Progenitor cell of endocrine pancreas (in vitro differentiated cells): ENCODE results near the gene ARHGEF4. TPM values are rescaled to one million over a fixed set of nuclear protein-coding genes. Genes with fewer than 3 reads are reported as not detected.

Source experiments
- DNase-seq: peaks from one replicate; pipeline ENCODE4 v3.0.0; 2021; ENCODE audit warnings: low spot score; ENCODE audit not compliant: unreplicated experiment
- H3K27ac Mint-ChIP-seq: 2 replicates; pipeline ENCODE4 v1.8.0; 2021; ENCODE audit warnings: mild to moderate bottlenecking, moderate library complexity, mixed read lengths
- H3K27me3 Mint-ChIP-seq: 2 replicates; pipeline ENCODE4 v1.8.0; 2021; ENCODE audit warnings: mixed read lengths
- H3K36me3 Mint-ChIP-seq: 2 replicates; pipeline ENCODE4 v1.8.0; 2022; ENCODE audit warnings: mixed read lengths; ENCODE audit not compliant: insufficient read depth
- H3K4me1 Mint-ChIP-seq: 2 replicates; pipeline ENCODE4 v1.8.0; 2021; ENCODE audit warnings: low read depth, mixed read lengths
- H3K4me3 Mint-ChIP-seq: 2 replicates; pipeline ENCODE4 v1.8.0; 2021; ENCODE audit warnings: low read depth, mild to moderate bottlenecking, moderate library complexity, mixed read lengths
- H3K9me3 Mint-ChIP-seq: 2 replicates; pipeline ENCODE4 v1.8.0; 2021; ENCODE audit warnings: low read depth, mixed read lengths
- total RNA-seq: library from RNA; stranded (reverse); gene quantifications from 2 replicates; pipeline ENCODE4 v1.2.1, GENCODE V29; 2021
- TF ChIP-seq, protein P1 (sequence below): fragments of 200-600 bp; sonication (generic); IDR thresholded peaks from one replicate; pipeline ENCODE4 v1.5.0; 2021; ENCODE audit warnings: antibody characterized with exemption, mild to moderate bottlenecking; ENCODE audit not compliant: unreplicated experiment

ARHGEF4 gene
- total RNA-seq, 1 donor from 2014 or later, result 5.6 TPM

DNA sequence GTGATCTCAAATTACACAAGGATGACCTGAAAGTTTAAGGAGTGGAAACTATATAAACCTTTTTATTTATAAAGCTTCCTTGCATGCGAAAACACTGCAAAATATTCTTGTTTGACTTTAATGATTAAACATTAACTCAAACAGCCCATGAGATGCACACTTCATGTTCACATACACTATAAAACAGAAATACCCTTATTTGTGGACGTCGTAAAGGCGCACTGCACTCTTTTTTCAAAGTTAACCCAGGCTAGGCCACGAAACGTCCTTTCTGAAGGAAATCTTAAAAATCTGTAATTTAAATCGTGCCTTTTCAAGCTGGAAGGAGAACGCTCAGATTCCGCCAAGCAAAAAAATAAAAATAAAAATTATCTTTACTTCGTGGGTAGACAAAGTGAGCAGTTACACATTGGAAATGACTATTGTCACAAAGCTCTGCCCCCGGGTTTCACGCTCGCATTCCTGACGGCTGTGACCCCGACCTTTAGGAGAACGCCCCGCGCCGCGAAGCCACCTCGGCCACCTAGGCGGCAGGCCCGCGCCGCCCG, 255.8 kb downstream of the ARHGEF4 start:
- Mint-ChIP-seq H3K36me3 (peaks cover 7% of the 10 kb centered on the region), H3K27ac (peak overlapping the region; percentile 95), H3K27me3 (no peaks in the 10 kb centered on the region), H3K4me1 (peaks cover 9% of the 10 kb centered on the region), H3K4me3 (peak overlapping the region; percentile 84), H3K9me3 (no peaks in the 10 kb centered on the region)
- no peak for DNase-seq
- TF ChIP-seq, protein P1, sequence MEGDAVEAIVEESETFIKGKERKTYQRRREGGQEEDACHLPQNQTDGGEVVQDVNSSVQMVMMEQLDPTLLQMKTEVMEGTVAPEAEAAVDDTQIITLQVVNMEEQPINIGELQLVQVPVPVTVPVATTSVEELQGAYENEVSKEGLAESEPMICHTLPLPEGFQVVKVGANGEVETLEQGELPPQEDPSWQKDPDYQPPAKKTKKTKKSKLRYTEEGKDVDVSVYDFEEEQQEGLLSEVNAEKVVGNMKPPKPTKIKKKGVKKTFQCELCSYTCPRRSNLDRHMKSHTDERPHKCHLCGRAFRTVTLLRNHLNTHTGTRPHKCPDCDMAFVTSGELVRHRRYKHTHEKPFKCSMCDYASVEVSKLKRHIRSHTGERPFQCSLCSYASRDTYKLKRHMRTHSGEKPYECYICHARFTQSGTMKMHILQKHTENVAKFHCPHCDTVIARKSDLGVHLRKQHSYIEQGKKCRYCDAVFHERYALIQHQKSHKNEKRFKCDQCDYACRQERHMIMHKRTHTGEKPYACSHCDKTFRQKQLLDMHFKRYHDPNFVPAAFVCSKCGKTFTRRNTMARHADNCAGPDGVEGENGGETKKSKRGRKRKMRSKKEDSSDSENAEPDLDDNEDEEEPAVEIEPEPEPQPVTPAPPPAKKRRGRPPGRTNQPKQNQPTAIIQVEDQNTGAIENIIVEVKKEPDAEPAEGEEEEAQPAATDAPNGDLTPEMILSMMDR, result no peak

DNA sequence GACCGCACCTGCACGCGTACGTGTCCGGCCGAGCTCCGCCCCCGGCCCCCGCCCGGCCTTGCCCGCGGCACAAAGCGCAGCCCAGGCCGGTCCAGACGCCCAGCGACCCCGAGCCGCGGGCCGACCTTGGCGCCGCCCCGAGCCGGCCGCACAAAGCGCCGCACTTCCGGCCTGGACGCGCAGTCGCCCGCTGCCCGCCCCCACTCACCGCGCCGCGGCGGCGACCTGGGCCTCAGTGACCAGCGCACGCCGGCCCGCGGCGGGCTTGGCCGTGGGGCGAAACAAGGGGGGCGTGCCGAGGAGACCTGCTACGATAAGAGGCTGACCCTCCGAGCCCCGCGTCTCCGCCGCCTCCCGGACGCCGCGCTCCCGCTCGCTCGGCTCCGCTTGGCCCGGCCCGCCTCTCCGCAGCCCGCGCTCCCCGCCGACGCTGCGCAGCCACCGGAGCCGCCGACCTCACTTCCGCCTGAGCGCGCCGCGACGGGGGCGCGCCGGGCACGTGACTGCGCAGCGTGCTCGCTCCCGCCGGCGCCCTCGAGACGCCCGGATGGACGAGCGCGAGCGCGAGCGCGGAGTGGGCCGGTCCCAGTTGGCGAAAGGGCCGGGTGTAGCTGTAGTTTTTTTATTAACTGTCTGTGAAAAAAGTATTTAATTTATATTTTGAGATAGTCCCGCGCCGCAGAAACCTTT, 256.4 kb downstream of the ARHGEF4 start, which contains the start of gene FAM168B:
TSS of gene FAM168B (minus strand) at position 455 of the 690 bp plus-strand sequence. CDS start 10,814 bp downstream, outside the sequence.
- Mint-ChIP-seq H3K27ac (peak within 1 kb of the TSS; percentile 99), H3K4me3 (peak within 1 kb of the TSS; percentile 91), H3K27me3 (no peaks in the 10 kb centered on the region), H3K4me1 (peaks cover 9% of the 10 kb centered on the region), H3K36me3 (peaks cover 7% of the 10 kb centered on the region), H3K9me3 (no peaks in the 10 kb centered on the region)
- DNase-seq, result peak; percentile 80
- TF ChIP-seq, protein P1, result no peak

DNA sequence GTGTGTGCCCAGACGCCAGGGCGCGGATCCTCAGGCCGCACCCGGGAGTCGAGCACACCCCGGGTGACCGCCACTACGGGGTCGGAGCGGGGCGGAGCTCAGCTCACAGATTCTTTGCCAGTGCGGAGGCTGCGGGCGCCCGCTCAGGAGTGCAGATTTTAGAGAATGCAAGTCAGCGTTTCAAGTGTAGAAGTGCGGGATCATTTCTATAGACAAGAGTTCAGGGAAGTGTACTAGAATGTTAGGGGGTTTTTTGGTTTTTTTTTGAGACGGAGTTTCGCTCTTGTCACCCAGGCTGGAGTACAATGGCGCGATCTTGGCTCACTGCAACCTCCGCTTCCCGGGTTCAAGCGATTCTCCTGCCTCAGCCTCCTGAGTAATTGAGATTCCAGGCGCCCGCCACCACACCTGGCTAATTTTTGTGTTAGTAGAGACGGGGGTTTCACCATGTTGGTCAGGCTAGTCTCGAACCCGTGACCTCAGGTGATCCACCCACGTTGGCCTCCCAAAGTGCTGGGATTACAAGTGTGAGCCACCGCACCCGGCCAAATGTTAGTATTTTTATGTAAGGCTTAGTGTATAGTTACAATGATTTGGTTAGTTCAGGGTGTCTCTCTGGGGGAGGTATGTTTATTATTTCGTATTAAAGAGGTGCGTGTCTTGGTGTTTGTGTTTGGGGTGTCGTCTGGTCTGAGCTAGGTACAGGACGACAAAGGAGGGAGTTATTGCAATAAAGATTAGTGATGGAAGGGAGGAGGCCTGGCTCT, 257.2 kb downstream of the ARHGEF4 start:
- H3K9me3 Mint-ChIP-seq, result no peaks in the 10 kb centered on the region
- TF ChIP-seq, protein P1, result no peak
- H3K27me3 Mint-ChIP-seq, result no peaks in the 10 kb centered on the region
- H3K36me3 Mint-ChIP-seq, result peaks cover 5% of the 10 kb centered on the region
- peak overlapping the region; percentile 99 for H3K27ac Mint-ChIP-seq
- no peak for DNase-seq
- H3K4me3 Mint-ChIP-seq, result peak overlapping the region; percentile 91
- peaks cover 9% of the 10 kb centered on the region for H3K4me1 Mint-ChIP-seq

DNA sequence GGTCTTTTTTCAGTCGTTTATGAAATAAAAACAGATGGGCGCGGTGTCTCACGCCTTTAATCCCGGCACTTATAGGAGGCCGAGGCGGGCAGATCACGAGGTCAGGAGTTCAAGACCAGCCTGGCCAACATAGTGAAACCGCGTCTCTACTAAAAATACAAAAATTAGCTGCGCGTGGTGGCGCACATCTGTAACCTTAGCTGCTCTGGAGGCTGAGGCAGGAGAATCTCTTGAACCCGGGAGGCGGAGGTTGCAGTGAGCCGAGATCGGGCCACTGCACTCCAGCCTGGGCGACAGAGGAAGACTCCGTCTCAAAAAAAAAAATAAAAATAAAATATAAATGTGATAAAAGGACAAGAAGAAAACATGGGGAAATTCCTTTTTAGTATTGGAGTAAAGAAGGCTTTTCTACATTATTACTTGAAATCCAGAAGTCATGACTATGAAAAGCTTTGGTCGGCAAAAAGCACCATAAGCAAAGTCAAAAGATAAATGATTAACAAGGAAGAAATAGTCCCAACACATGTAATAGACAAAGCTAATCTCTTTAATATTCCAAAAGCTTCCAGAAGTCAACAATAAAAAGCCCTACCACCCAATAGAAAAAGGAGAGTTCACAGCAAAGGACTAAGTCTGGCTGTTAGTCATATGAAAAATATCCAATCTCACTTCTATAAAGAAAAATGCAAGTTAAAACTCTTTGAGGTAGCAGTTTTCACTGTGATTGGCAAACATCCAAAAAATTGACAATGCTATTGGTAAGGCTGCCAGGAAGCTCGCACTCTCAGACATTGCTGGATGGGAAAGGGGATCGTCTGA, 258.0 kb downstream of the ARHGEF4 start:
- H3K4me3 Mint-ChIP-seq, result peak overlapping the region; percentile 91
- DNase-seq, result no peak
- no peaks in the 10 kb centered on the region for H3K9me3 Mint-ChIP-seq
- peaks cover 9% of the 10 kb centered on the region for H3K4me1 Mint-ChIP-seq
- no peaks in the 10 kb centered on the region for H3K27me3 Mint-ChIP-seq
- H3K36me3 Mint-ChIP-seq, result peaks cover 5% of the 10 kb centered on the region
- TF ChIP-seq, protein P1, result no peak
- peak overlapping the region; percentile 99 for H3K27ac Mint-ChIP-seq

Other genes starting within 250 kb of the ARHGEF4 start
- 27.7 and 30.9 TPM in 2 replicates for gene CFC1, start 237.3 kb upstream of the ARHGEF4 start, total RNA-seq
- gene POTEJ, start 225.5 kb upstream of the ARHGEF4 start, total RNA-seq, result 0.19 and 0.24 TPM in 2 replicates
- gene GPR148, start 107.8 kb upstream of the ARHGEF4 start, total RNA-seq, result 0.46 and 1.2 TPM in 2 replicates
- gene AMER3, start 81.4 kb upstream of the ARHGEF4 start, total RNA-seq, result 6.4 and 7.0 TPM in 2 replicates